H1 (cell line): ENCODE measurements around the gene NR3C2. TPM values are rescaled to one million over a fixed set of nuclear protein-coding genes. Genes with fewer than 3 reads are reported as not detected.

Experiments used
- CTCF ChIA-PET: fragments of 300-600 bp; sonication (Branson Sonifier 250); formaldehyde crosslinking; loops from one replicate; lab custom pipeline; 2021; ENCODE audit not compliant: partially characterized antibody; lab: Charles Lee
- POLR2A ChIA-PET: fragments of 300-600 bp; sonication (Branson Sonifier 250); formaldehyde crosslinking; loops from one replicate; lab custom pipeline; 2021; ENCODE audit warnings: inconsistent platforms; ENCODE audit not compliant: partially characterized antibody; lab: Charles Lee
- DNase-seq, 2 experiments: peaks; one replicate each; pipeline versions ENCODE4 v3.0.0 to v3.0.0-alpha.2; 2010 to 2022; ENCODE audit warnings: low spot score in 2 of 2, low read depth in 1 of 2, mixed read lengths in 1 of 2
- FAIRE-seq: peaks from 2 replicates; lab custom pipeline; 2011; peaks lifted over from hg19 to GRCh38; lab: Jason Lieb, UNC
- H2AFZ ChIP-seq: 2 replicates; pipeline ENCODE4 v1.8.1; 2012; ENCODE audit warnings: low read length, inconsistent platforms
- H2AK5ac ChIP-seq: 2 replicates; pipeline ENCODE4 v1.6.1; 2013; ENCODE audit warnings: low read depth, low read length
- H2BK120ac ChIP-seq: replicated peaks from 2 replicates; pipeline ENCODE3; 2013; ENCODE audit warnings: low read depth, low read length, inconsistent platforms
- H2BK12ac ChIP-seq: 2 replicates; pipeline ENCODE4 v1.6.1; 2013; ENCODE audit warnings: low read depth, low read length
- H2BK15ac ChIP-seq: 2 replicates; pipeline ENCODE4 v1.6.1; 2013; ENCODE audit warnings: low read length
- H2BK20ac ChIP-seq: 2 replicates; pipeline ENCODE4 v1.6.1; 2013; ENCODE audit warnings: low read length
- H2BK5ac ChIP-seq: 2 replicates; pipeline ENCODE4 v1.6.1; 2013; ENCODE audit warnings: low read depth, low read length
- H3K14ac ChIP-seq: 2 replicates; pipeline ENCODE4 v1.6.1; 2013; ENCODE audit warnings: inconsistent platforms; ENCODE audit not compliant: insufficient read length
- H3K18ac ChIP-seq: 2 replicates; pipeline ENCODE4 v1.6.1; 2013; ENCODE audit warnings: low read length; ENCODE audit errors: extremely low read depth
- H3K23ac ChIP-seq: 2 replicates; pipeline ENCODE4 v1.6.1; 2013; ENCODE audit warnings: inconsistent platforms; ENCODE audit not compliant: insufficient read length
- H3K23me2 ChIP-seq: 2 replicates; pipeline ENCODE4 v1.6.1; 2013; ENCODE audit warnings: low read depth, low read length
- H3K27ac ChIP-seq: 2 replicates; pipeline ENCODE4 v1.6.1; 2011; ENCODE audit warnings: low read depth, low read length, inconsistent platforms
- H3K27me3 ChIP-seq, 4 experiments: replicated peaks in 1 of 4; 1 replicate in 1 of 4; 2 replicates in 3 of 4; pipeline versions ENCODE4 v1.6.1 to v1.8.1; 2011 to 2013; ENCODE audit warnings: low read length in 3 of 4, mild to moderate bottlenecking in 3 of 4, inconsistent platforms in 2 of 4, mixed read lengths in 2 of 4, moderate library complexity in 1 of 4; ENCODE audit not compliant: control insufficient read depth in 3 of 4, insufficient read depth in 3 of 4; ENCODE audit errors: extremely low read depth in 1 of 4
- H3K36me3 ChIP-seq, 4 experiments: 2 replicates each; pipeline versions ENCODE4 v1.6.1 to v1.8.1; 2011 to 2013; ENCODE audit warnings: mild to moderate bottlenecking in 4 of 4, low read length in 3 of 4, moderate library complexity in 2 of 4, control low read depth in 1 of 4, inconsistent platforms in 1 of 4; ENCODE audit not compliant: insufficient read depth in 4 of 4, control insufficient read depth in 2 of 4
- H3K4ac ChIP-seq: replicated peaks from 2 replicates; pipeline ENCODE3; 2013; ENCODE audit warnings: low read length, low read depth, mixed read lengths, inconsistent platforms; ENCODE audit not compliant: insufficient read length
- H3K4me1 ChIP-seq, 4 experiments: replicated peaks in 1 of 4; 1 replicate in 1 of 4; 2 replicates in 3 of 4; pipeline versions ENCODE4 v1.6.1 to v1.8.1; 2011 to 2013; ENCODE audit warnings: low read length in 3 of 4, inconsistent platforms in 2 of 4, mixed read lengths in 1 of 4; ENCODE audit not compliant: insufficient read depth in 4 of 4, control insufficient read depth in 3 of 4
- H3K4me2 ChIP-seq, 2 experiments: 2 replicates each; pipeline versions ENCODE4 v1.6.1 to v1.8.1; 2011 to 2013; ENCODE audit warnings: low read depth in 2 of 2, low read length in 2 of 2, control low read depth in 1 of 2, inconsistent platforms in 1 of 2, mild to moderate bottlenecking in 1 of 2; ENCODE audit not compliant: insufficient read depth in 1 of 2
- H3K4me3 ChIP-seq, 4 experiments: fragments of 200-600, 300-600 bp in 1 of 4; sonication (generic), shearing (Covaris generic), sonication (Bioruptor Twin) in 1 of 4; 2 replicates each; pipeline versions ENCODE4 v1.5.1 to v1.8.1; 2011 to 2016; ENCODE audit warnings: low read length in 4 of 4, low read depth in 3 of 4, control low read depth in 2 of 4, inconsistent platforms in 2 of 4, mild to moderate bottlenecking in 2 of 4, mixed read lengths in 1 of 4, moderate library complexity in 1 of 4; ENCODE audit not compliant: insufficient read depth in 2 of 4; ENCODE audit errors: extremely low read depth in 1 of 4
- H3K56ac ChIP-seq: replicated peaks from 2 replicates; pipeline ENCODE3; 2013; ENCODE audit warnings: low read depth, mild to moderate bottlenecking, mixed read lengths, low read length, inconsistent platforms; ENCODE audit not compliant: insufficient read length
- H3K79me1 ChIP-seq: 2 replicates; pipeline ENCODE4 v1.6.1; 2013; ENCODE audit warnings: low read depth, low read length, control low read depth
- H3K79me2 ChIP-seq, 2 experiments: 2 replicates each; pipeline versions ENCODE4 v1.6.1 to v1.8.1; 2012 to 2013; ENCODE audit warnings: low read length in 2 of 2, mild to moderate bottlenecking in 2 of 2, inconsistent platforms in 1 of 2; ENCODE audit not compliant: insufficient read depth in 2 of 2, control insufficient read depth in 1 of 2
- H3K9ac ChIP-seq, 4 experiments: replicated peaks in 1 of 4; 1 replicate in 1 of 4; 2 replicates in 3 of 4; pipeline versions ENCODE4 v1.6.1 to v1.8.1; 2011 to 2013; ENCODE audit warnings: low read depth in 3 of 4, low read length in 3 of 4, control low read depth in 2 of 4, mild to moderate bottlenecking in 2 of 4, moderate library complexity in 2 of 4, inconsistent platforms in 1 of 4; ENCODE audit errors: extremely low read depth in 1 of 4
- H3K9me3 ChIP-seq, 2 experiments: 2 replicates each; pipeline versions ENCODE4 v1.6.1 to v1.8.1; 2012 to 2013; ENCODE audit warnings: mild to moderate bottlenecking in 2 of 2, moderate library complexity in 2 of 2, control low read depth in 1 of 2, inconsistent platforms in 1 of 2, low read depth in 1 of 2, low read length in 1 of 2, mixed read lengths in 1 of 2; ENCODE audit not compliant: insufficient read depth in 2 of 2
- H4K20me1 ChIP-seq, 2 experiments: replicated peaks in 1 of 2; 2 replicates each; pipeline versions ENCODE3 to v1.8.1; 2011 to 2013; ENCODE audit warnings: inconsistent platforms in 2 of 2, low read length in 2 of 2, mild to moderate bottlenecking in 1 of 2; ENCODE audit not compliant: insufficient read depth in 2 of 2, control insufficient read depth in 1 of 2
- H4K5ac ChIP-seq: 2 replicates; pipeline ENCODE4 v1.6.1; 2013; ENCODE audit warnings: low read length, low read depth, mixed read lengths, inconsistent platforms; ENCODE audit not compliant: insufficient read length
- H4K8ac ChIP-seq: 2 replicates; pipeline ENCODE4 v1.8.0; 2013; ENCODE audit warnings: mild to moderate bottlenecking, moderate library complexity, low read length, inconsistent platforms; ENCODE audit not compliant: insufficient read depth; ENCODE audit errors: extremely low read depth
- H4K91ac ChIP-seq: replicated peaks from 2 replicates; pipeline ENCODE3; 2013; ENCODE audit warnings: low read length, mixed read lengths, inconsistent platforms; ENCODE audit not compliant: insufficient read length
- HDAC2 ChIP-seq, 2 experiments: fragments of 300-600 bp in 1 of 2; sonication (generic) in 1 of 2; IDR thresholded peaks; 2 replicates each; pipeline ENCODE4 v1.6.1; 2011 to 2012; ENCODE audit warnings: low read depth in 2 of 2, low read length in 2 of 2, mild to moderate bottlenecking in 2 of 2, moderate library complexity in 2 of 2, borderline replicate concordance in 1 of 2, inconsistent platforms in 1 of 2
- RAD21 ChIP-seq, 2 experiments: IDR thresholded peaks in 1 of 2; conservative IDR thresholded peaks in 1 of 2; 2 replicates each; pipeline ENCODE4 v1.6.1; 2011; ENCODE audit warnings: low read depth in 2 of 2, low read length in 2 of 2, improper control_type of control experiment in 1 of 2, inconsistent platforms in 1 of 2, mild to moderate bottlenecking in 1 of 2, moderate library complexity in 1 of 2
- RFX5 ChIP-seq: IDR thresholded peaks from 2 replicates; pipeline ENCODE4 v1.6.1; 2011; ENCODE audit warnings: low read depth, low read length, improper control_type of control experiment, borderline replicate concordance
- RXRA ChIP-seq: IDR thresholded peaks from 2 replicates; pipeline ENCODE4 v1.6.1; 2011; ENCODE audit warnings: low read depth, mild to moderate bottlenecking, low read length, moderate library complexity; ENCODE audit not compliant: insufficient read depth
- YY1 ChIP-seq: IDR thresholded peaks from 2 replicates; pipeline ENCODE4 v1.6.1; 2011; ENCODE audit warnings: low read depth, mild to moderate bottlenecking, low read length
- WGBS, 2 experiments: shearing (Covaris generic) in 1 of 2; methylation state at CpG; one replicate each; pipeline versions ENCODE4 v1.1.6 to v1.1.7; 2013 to 2015; ENCODE audit warnings: low lambda C conversion rate in 2 of 2, mixed read lengths in 2 of 2, inconsistent platforms in 1 of 2, low coverage in 1 of 2, missing lambda C conversion rate in 1 of 2; ENCODE audit not compliant: insufficient replicate concordance in 2 of 2, insufficient coverage in 1 of 2, insufficient read length in 1 of 2; ENCODE audit errors: extremely low coverage in 1 of 2, missing lambda C conversion rate in 1 of 2; 5-methylcytosine and 5-hydroxymethylcytosine counted together
- polyA plus RNA-seq, 7 experiments: library from polyadenylated mRNA; depleted of rRNA in 3 of 7; stranded (reverse) in 5 of 7; unstranded in 2 of 7; fragments of >200 nt in 5 of 7; fragments of 200-250 nt in 2 of 7; gene quantifications; 1 replicate in 5 of 7; 2 replicates in 1 of 7; 4 replicates in 1 of 7; pipeline versions ENCODE4 v1.2.1 to v1.2.3, GENCODE V29; 2011 to 2013; ENCODE audit warnings: missing spikeins in 2 of 7, mixed read lengths in 2 of 7
- total RNA-seq: library from RNA; stranded (reverse); fragmentation: NEBNext Ultra II Directional; extraction: Animal tissue kit (Norgen Biotek cat#: 25700); gene quantifications from 2 replicates; pipeline ENCODE4 v1.2.1, GENCODE V29; 2021

NR3C2 gene
- total and polyA plus RNA-seq, 2 of the 8 experiments (the other 6 are each of a cell fraction or from before 2014, with no cell fraction given): 0.80 to 3.9 TPM

- Histone ChIP-seq H3K4ac (no peak overlapping the region), H2AFZ (no peak overlapping the region), H3K18ac (no peak overlapping the region), H3K14ac (no peak overlapping the region), H3K79me2 (no peaks in the 10 kb centered on the region), H3K36me3 (0 out of 8 replicates have a peak, but pooled peaks cover 0 to 2% (median 0%) of the 10 kb centered on the region in 4 experiments), H2BK5ac (no peak overlapping the region), H3K27me3 (no peaks in the 10 kb centered on the region), H3K9me3 (no peaks in the 10 kb centered on the region), H4K8ac (no peak overlapping the region), H3K4me1 (peaks cover 0 to 3% (median 0%) of the 10 kb centered on the region in 4 experiments; a peak in 1 of 7 replicates), H3K4me2 (no peak overlapping the region), H4K91ac (no peak overlapping the region), H3K23ac (no peak overlapping the region), H2AK5ac (no peak overlapping the region), H3K4me3 (no peak overlapping the region), H2BK15ac (no peak overlapping the region), H4K20me1 (no peaks in the 10 kb centered on the region), H4K5ac (no peak overlapping the region), H2BK120ac (no peak overlapping the region), H3K27ac (no peak overlapping the region), H3K56ac (no peak overlapping the region)
- DNase-seq: no peak
- FAIRE-seq: no peak
- CTCF ChIA-PET: no interaction called here
- TF ChIP-seq RFX5: no peak
- TF ChIP-seq YY1: no peak
- TF ChIP-seq RAD21 (IDR thresholded peaks at IDR 0.05 in 1 of 2, conservative IDR thresholded peaks at IDR 0.05 in 1 of 2; ENCODE audit: low read depth in 2 of 2, low read length in 2 of 2): no peak
- TF ChIP-seq HDAC2 (IDR thresholded peaks at IDR 0.05; ENCODE audit: borderline replicate concordance in 1 of 2, low read depth in 2 of 2, low read length in 2 of 2): no peak
- TF ChIP-seq RXRA: no peak
- TF ChIP-seq, all 59 proteins: peak for 0
- POLR2A ChIA-PET: no interaction called here
- Histone ChIP-seq H2BK12ac (no peak overlapping the region), H3K9ac (no peak overlapping the region), H2BK20ac (no peak overlapping the region), H3K23me2 (no peaks in the 10 kb centered on the region), H3K79me1 (no peaks in the 10 kb centered on the region)
- WGBS, 2 experiments: 100% methylated on average over 1 of the region's 1 CpG; no CpG with 5 or more reads in 1 of the 2 experiments
These were observed 149.5 kb downstream of the NR3C2 start for GRCh38 chr4:148292686-148293085.
